NCI-H82 (cell line): ENCODE data around the gene HTRA3.

Experiments
- DNase-seq: peaks from one replicate; lab custom pipeline; 2025; lab: John Stamatoyannopoulos, UW

HTRA3 gene

GRCh38 chr4:8269535-8270417 lies at the start of gene HTRA3:
Gene HTRA3 (plus strand): TSS chr4:8269754. CDS start chr4:8269969, 215 bp downstream.
- DNase-seq = peak; percentile 24

- DNase-seq = no peak
Measured at GRCh38 chr4:8220661-8221450, 48.7 kb upstream of the HTRA3 start.

DNA sequence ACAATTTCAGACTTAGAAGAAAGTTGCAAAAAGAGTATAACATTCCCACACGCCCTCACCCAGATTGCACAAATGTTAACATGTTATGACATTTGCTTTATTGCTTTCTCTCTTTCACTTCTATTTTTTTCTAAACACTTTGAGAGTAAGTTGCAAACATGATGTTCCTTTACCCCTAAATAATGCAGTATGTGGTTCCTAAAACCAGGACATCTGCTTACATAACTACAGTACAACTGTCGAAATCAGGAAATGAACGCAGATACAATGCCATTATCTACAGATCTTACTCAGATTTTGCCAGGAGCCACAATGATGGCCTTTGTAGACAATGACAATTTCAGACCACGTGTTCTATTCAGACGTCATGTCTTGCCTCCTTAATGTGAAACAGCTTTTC lies 48.1 kb upstream of the HTRA3 start:
- no peak for DNase-seq

DNA sequence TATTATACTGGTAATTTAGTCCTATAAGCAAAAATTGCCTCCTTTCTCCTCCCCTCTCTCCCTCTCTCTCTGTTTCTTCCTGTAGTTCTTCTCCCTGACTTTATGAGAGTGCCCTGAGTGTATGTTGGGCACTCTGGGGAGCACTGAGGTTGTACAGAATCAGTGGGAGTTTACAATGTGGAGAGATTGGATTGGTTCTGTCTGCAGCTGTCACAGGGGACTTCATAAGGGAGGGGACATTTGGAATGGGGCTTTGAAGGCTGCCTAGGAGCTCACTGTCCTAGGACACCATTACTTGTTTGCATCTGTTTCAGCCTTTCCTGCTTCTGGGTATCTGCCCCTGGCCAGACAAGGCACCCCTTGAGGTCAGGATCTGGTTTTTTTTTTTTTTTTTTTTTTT lies 47.6 kb upstream of the HTRA3 start:
- no peak for DNase-seq

DNA sequence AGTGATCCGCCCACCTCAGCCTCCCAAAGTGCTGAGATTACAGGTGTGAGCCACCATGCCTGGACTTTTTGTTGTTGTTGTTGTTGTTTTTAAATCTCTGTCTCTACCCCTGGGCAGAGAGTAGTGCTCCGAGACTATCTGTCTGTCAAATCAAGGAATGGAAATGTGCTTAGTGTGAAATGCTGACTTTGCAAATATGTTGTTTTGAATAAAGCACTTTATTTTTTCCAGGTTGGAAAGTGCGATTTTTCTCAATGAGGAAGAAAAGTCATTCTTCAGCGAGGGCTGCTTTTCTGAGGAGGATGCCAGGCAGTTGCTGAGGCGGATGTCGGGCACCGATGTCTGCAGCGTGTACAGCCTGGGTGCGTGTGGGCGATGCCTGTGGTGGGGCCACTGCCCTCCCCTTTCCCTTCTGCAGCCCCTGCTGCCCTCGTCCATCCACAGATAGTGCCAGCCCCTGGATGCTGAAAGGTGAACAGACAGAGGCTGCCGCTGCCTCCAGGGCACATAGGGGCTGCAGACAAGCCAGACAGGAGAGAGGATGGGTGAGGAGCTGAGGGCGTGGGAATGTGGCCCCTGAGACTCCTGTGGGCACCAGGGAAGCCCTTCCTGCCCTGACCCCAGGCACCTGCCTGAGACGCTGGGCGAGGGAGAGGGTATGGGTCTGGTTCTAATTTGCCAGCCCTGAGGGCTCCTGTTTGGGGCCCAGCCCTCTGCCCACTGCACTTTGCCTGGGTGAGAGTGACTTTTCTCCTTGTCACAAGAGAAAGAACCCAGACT lies 46.8 kb upstream of the HTRA3 start:
- no peak for DNase-seq

- no peak for DNase-seq
Measured at GRCh38 chr4:8224267-8224974, 45.1 kb upstream of the HTRA3 start.

GRCh38 chr4:8224975-8225625 lies 44.5 kb upstream of the HTRA3 start:
- DNase-seq = no peak

GRCh38 chr4:8225706-8226443 lies 43.7 kb upstream of the HTRA3 start:
- DNase-seq = peak; percentile 18

- DNase-seq = no peak
Measured at GRCh38 chr4:8227201-8227770, 42.3 kb upstream of the HTRA3 start.

GRCh38 chr4:8227771-8228318 lies 41.7 kb upstream of the HTRA3 start:
- no peak for DNase-seq

- peak; percentile 5 for DNase-seq
Measured at GRCh38 chr4:8228319-8229250, 41.0 kb upstream of the HTRA3 start.

GRCh38 chr4:8229331-8229975 lies 40.1 kb upstream of the HTRA3 start:
- no peak for DNase-seq

- no peak for DNase-seq
Measured at GRCh38 chr4:8230033-8230432, 39.5 kb upstream of the HTRA3 start.

DNA sequence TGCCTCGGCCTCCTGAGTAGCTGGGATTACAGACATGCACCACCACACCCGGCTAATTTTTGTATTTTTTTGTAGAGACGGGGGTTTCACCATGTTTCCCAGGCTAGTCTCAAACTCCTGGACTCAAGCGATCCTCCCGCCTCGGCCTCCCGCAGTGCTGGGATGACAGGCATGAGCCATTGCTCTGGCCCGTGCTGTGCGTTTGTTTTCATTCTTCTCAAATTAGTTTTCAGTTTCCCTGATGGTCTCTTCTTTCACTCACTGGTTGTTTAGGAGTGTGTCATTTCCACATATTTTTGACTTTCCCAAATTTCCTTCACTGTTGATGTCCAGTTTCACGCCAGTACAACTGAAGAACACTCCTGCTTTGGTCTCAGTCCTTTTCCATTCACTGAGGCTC lies 38.7 kb upstream of the HTRA3 start:
- no peak for DNase-seq

DNA sequence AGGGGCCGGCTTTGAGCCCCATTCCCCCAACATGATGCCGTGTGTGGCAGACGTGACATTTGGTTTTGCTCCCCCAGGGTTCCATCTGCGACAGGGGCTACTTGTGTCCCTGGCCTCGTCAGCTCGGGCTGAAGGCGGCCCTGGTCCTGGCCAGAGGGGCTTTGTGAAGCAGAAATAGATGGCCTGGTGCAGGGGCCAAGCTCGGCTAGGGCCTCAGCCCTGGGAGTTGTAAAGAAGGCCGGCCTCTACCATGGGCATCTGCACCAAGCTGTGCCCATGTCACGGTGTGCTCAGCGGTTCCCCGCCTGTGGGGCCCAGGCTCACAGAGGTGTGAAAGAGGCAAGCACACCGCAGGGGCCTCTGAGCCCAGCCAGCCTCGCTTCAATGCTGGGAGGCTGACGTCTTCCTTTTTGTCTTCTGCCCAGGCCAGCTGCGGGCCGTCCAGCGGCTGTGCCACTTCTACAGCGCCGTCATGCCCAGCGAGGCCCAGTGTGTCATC lies 38.0 kb upstream of the HTRA3 start:
- no peak for DNase-seq

DNA sequence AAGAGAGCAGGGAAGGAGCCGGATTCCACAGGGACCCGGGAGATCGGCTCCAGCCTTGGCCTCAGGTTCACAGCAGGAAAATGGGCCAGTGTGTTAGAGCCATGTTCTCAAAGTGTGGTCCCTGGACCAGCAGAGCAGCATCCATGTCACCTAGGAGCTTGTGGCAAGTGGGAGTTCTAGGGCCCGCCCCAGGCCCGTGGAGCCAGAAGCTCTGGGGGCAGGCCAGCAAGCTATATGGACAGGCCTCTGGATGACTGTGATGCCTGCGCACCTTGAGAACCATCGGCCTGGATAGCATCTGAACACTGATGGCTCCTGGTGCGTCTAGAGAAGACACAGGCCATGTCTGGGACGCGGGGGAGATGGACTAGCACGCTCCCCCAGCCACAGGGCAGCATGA lies 36.8 kb upstream of the HTRA3 start:
- DNase-seq = no peak

GRCh38 chr4:8233672-8234484 lies 35.7 kb upstream of the HTRA3 start:
- DNase-seq = no peak
